CD4-positive, alpha-beta T cell treated with Interleukin-2 at 100 ng/mL for 4 hours (primary cell): Measurements from ENCODE around the gene STUB1.
A peak's percentile ranks its signal among the peaks of the same experiment; 100 is the strongest.

Source experiments
- DNase-seq: peaks from one replicate; pipeline ENCODE4 v3.0.0-alpha.2; 2020; ENCODE audit warnings: low spot score

STUB1 gene

DNA sequence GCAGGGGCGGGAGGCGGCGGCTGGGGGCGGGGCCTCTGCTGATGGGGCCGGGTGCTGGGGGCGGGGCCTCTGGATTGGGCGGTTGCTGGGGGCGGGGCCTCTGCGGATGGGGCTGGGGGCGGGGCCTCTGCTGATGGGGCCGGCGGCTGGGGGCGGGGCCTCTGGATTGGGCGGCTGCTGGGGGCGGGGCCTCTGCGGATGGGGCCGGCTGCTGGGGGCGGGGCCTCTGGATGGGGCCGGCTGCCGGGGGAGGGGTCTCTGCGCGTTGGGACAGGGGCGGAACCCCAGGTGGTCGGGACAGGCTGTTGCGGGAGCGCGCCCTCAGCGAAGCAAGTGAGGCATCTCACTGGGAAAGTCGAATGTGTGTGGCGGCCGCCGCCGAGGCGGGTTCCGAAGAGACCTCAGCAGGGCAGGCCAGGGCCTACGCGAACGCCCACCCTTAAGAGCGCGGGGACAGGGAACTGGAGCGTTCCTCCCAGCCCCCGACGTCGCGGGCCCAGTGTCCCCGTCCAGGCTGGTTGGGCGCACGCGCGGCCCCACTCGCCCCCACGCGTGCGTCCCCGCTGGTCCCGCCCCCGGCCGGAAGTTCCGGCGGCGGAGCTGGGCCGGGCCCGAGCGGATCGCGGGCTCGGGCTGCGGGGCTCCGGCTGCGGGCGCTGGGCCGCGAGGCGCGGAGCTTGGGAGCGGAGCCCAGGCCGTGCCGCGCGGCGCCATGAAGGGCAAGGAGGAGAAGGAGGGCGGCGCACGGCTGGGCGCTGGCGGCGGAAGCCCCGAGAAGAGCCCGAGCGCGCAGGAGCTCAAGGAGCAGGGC, at the start of gene STUB1:
Gene STUB1, plus strand, starts transcription at position 597 of the 811 bp plus-strand sequence. Its CDS starts 116 bp downstream, at position 713.
- peak; percentile 80 for DNase-seq

GRCh38 chr16:630815-631405, 49.3 kb upstream of the STUB1 start, which contains the start of gene WFIKKN1:
TSS of gene WFIKKN1 (plus strand) at chr16:630985. CDS start at chr16:631254, 269 bp downstream.
- no peak for DNase-seq

- DNase-seq = no peak
These were observed 48.3 kb upstream of the STUB1 start for GRCh38 chr16:631808-632358.

GRCh38 chr16:632486-633335, 47.5 kb upstream of the STUB1 start:
- no peak for DNase-seq

DNA sequence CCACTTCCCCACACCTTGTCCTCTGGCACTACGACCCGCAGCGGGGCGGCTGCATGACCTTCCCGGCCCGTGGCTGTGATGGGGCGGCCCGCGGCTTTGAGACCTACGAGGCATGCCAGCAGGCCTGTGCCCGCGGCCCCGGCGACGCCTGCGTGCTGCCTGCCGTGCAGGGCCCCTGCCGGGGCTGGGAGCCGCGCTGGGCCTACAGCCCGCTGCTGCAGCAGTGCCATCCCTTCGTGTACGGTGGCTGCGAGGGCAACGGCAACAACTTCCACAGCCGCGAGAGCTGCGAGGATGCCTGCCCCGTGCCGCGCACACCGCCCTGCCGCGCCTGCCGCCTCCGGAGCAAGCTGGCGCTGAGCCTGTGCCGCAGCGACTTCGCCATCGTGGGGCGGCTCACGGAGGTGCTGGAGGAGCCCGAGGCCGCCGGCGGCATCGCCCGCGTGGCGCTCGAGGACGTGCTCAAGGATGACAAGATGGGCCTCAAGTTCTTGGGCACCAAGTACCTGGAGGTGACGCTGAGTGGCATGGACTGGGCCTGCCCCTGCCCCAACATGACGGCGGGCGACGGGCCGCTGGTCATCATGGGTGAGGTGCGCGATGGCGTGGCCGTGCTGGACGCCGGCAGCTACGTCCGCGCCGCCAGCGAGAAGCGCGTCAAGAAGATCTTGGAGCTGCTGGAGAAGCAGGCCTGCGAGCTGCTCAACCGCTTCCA, 46.7 kb upstream of the STUB1 start:
- DNase-seq = no peak

- no peak for DNase-seq
These were observed 46.0 kb upstream of the STUB1 start for GRCh38 chr16:634051-634670.

DNA sequence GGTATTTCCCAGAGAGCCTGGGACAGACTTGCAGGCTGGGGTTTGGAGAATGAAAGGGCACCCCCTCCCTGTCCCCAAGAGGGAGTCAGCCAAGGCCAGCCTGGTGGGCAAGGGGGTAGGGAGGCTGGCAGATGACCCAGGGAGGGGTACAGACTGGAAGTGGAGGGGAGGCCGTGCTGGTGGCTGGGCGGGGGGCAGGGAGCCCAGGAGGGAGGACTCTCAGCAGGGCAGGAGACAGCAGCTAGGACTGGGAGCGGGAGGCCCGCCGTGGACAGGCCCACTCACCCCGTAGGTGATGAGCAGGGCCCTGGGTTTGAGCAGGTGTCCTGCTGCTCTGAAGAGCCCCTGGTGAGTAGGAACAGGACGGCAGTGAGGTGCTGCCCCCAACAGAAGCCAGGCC, 45.2 kb upstream of the STUB1 start:
- DNase-seq = no peak

- no peak for DNase-seq
These were observed 44.5 kb upstream of the STUB1 start for GRCh38 chr16:635573-636205.

GRCh38 chr16:636206-637080, 43.8 kb upstream of the STUB1 start, which contains the start of gene METTL26:
TSS of gene METTL26 (minus strand) at chr16:636305. CDS start at chr16:636290, 15 bp downstream.
- peak; percentile 94 for DNase-seq

GRCh38 chr16:637081-638018, 42.9 kb upstream of the STUB1 start:
- peak; percentile 86 for DNase-seq

DNA sequence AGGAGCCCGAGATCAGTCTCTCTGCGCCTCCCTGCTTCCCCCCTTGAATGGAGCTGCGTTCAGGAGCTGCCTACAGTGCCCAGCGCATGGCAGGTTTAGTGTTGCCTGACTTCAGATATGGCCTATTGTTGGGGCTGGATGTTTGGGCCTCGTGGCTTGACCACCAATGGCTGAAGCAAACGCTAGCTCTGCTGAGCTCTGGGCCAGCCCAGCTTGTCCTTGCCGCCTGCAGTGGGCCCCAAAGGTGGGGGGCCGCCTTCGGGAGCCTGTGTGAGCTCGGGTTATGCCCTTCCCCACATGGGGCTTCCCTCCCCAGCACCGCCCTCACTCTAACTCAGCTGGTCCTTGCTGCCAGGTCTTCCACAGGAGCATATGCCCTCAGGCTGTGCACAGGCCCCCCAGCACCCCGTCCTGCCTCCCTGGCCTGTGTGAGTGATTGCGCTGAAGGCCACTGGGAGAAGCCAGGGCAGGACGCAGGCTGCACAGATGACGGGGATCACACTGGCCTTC, 42.1 kb upstream of the STUB1 start:
- DNase-seq = no peak

GRCh38 chr16:638836-639235, 41.4 kb upstream of the STUB1 start:
- DNase-seq = no peak

DNA sequence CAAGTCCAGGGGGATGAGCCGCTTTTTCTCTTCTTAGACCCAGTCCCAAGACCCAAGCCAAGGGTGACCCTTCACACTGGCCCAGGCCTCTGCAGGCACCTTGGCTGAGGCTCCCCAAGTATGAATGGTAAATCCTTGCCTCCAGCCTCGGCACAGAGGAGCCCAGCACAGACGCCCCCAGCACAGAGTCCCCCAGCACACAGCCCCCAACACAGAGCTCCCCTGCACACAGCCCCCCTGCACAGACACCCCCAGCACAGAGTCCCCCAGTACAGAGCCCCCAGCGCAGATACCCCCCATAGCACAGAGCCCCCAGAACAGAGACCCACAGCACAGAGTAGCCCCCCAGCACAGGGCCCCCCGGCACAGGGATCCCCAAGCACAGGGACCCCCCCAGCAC, 39.6 kb upstream of the STUB1 start:
- DNase-seq = no peak

DNA sequence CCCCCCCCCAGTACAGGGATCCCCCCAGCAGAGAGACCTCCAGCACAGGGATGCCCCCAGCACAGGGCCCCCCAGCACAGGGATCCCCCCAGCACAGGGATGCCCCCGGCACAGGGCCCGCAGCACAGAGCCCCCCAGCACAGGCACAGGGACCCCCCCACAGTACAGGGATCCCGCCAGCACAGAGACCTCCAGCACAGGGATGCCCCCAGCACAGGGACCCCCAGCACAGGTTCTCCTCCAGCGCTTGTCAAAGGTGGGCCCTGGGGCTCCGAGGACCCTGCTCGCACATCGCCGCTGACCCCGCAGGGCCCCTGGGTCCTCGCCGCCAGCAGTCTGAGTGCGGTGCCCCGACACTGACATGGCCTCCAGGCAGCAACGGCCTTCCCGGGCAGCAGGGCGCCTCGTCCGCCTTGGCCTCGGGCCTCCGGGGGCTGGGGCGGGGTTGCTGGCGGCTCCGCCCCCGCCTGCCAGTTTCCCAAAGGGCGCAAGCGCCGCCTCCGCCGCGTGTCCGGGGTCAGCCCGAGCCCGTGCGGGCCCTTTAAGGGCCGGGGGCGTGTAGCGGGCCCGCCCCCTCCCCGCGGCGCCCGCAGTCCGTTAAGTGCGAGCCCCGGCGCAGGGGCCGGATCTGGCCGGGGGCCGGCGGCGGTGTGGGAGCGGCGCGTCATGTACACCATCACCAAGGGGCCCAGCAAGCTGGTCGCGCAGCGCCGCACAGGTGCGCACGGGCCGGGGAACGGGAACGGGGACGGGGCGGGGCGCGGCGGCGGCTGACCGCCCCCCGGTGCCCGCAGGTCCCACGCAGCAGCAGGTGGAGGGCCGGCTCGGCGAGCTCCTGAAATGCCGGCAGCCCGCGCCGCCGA, 38.7 kb upstream of the STUB1 start, which contains the start of gene MCRIP2:
Gene MCRIP2, plus strand, starts transcription at position 503 of the 863 bp plus-strand sequence. Its CDS starts 164 bp downstream, at position 667.
- peak; percentile 57 for DNase-seq

DNA sequence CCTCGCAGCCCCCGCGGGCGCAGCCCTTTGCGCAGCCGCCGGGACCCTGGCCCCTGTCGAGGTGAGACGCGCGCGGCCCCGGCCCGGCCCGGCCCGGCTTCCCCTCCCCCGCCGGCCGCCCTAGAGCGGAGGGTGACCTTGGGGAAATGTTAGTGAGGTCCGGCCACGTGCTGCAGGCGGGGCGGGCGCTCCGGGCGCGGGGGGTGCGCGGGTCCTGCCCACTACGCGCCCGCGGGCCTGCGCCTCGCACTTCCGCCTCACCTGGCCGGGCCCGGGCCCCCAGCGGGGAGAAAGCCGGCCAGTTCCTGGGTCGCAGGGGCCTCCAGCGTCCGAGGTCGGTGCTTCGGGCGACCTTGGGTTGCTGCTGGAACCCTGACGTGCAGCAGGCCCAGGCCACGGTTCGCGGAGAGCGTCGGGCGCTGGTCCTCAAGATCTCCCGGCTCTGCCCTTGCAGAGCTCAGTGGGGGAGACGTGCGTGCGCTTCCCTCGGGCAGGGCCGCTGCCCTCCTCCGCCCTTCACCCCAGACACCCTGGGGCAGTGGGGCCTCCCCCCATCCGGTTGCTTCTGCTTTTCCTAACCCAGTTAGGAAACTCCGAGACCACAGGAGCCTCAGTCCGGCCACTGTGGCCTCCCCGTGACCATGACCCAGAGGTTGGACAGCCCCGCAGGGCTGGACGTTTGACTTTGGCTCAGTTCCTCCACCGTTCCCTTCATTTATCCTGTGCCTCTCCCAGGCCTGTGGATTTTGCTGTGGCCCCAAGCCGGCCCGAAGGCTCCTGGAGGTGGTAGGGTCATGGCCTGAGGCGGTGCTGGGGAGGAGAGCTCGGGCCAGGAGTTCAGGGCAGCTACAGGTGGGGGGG, 37.8 kb upstream of the STUB1 start:
- no peak for DNase-seq

DNA sequence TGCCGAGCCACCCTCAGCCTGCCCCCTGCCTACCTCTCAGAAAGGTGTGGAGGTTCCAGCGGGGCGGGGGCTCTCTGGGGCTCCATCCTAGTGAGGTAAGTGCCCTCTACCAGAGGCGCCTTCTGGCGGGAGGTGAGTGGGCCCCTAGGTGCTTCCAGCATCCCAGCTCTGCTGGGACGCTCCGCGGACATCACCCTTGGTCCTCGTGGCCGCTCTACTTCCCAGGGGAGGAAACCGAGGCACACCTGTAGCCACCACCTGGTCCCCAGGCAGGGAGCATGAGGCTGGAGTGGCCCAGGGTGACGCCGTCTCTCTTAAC, 37.2 kb upstream of the STUB1 start:
- DNase-seq = no peak
